Inferior parietal cortex (tissue), 1 donor: Measurements from ENCODE around the gene KCNH6.
A peak's percentile ranks its signal among the peaks of the same experiment; 100 is the strongest.

Source experiments
- DNase-seq: peaks from one replicate; pipeline ENCODE4 v3.0.0-alpha.2; 2016; ENCODE audit errors: extremely low spot score

Gene KCNH6

GRCh38 chr17:63549946-63550816 lies 27.0 kb downstream of the KCNH6 start, which contains the start of gene DCAF7:
Gene DCAF7, plus strand, starts transcription at chr17:63550477. Its CDS starts 201 bp downstream, at chr17:63550678.
- peak; percentile 100 for DNase-seq

- peak; percentile 8 for DNase-seq
These were observed 27.9 kb downstream of the KCNH6 start for GRCh38 chr17:63550817-63551639.

- no peak for DNase-seq
These were observed 29.1 kb downstream of the KCNH6 start for GRCh38 chr17:63552211-63552610.

GRCh38 chr17:63555500-63556156 lies 32.5 kb downstream of the KCNH6 start:
- DNase-seq, result no peak

- no peak for DNase-seq
These were observed 34.3 kb downstream of the KCNH6 start for GRCh38 chr17:63557416-63557815.

GRCh38 chr17:63558441-63558840 lies 35.3 kb downstream of the KCNH6 start:
- DNase-seq, result no peak

- DNase-seq, result no peak
These were observed 38.7 kb downstream of the KCNH6 start for GRCh38 chr17:63561819-63562218.

GRCh38 chr17:63563339-63563738 lies 40.2 kb downstream of the KCNH6 start:
- no peak for DNase-seq

GRCh38 chr17:63564562-63564961 lies 41.4 kb downstream of the KCNH6 start:
- DNase-seq, result no peak

- no peak for DNase-seq
These were observed 44.1 kb downstream of the KCNH6 start for GRCh38 chr17:63567229-63567628.

- DNase-seq, result no peak
These were observed 45.4 kb downstream of the KCNH6 start for GRCh38 chr17:63568563-63568962.

- DNase-seq, result no peak
These were observed 48.6 kb downstream of the KCNH6 start for GRCh38 chr17:63571632-63572310.

- no peak for DNase-seq
These were observed 50.5 kb downstream of the KCNH6 start for GRCh38 chr17:63573634-63574033.

GRCh38 chr17:63578027-63578768 lies 55.0 kb downstream of the KCNH6 start:
- DNase-seq, result no peak

GRCh38 chr17:63578769-63579111 lies 55.6 kb downstream of the KCNH6 start:
- DNase-seq, result no peak

GRCh38 chr17:63579633-63580032 lies 56.5 kb downstream of the KCNH6 start:
- no peak for DNase-seq

GRCh38 chr17:63587770-63588169 lies 64.6 kb downstream of the KCNH6 start:
- DNase-seq, result no peak

- no peak for DNase-seq
These were observed 65.6 kb downstream of the KCNH6 start for GRCh38 chr17:63588797-63589196.

GRCh38 chr17:63589646-63590045 lies 66.5 kb downstream of the KCNH6 start:
- DNase-seq, result no peak

GRCh38 chr17:63592797-63593196 lies 69.6 kb downstream of the KCNH6 start:
- no peak for DNase-seq

GRCh38 chr17:63595132-63595531 lies 72.0 kb downstream of the KCNH6 start:
- DNase-seq, result no peak
